Natural killer cell (primary cell): ENCODE data around the gene SUSD1. TPM values are rescaled to one million over a fixed set of nuclear protein-coding genes. Genes with fewer than 3 reads are reported as not detected.

ENCODE experiments used
- ATAC-seq, 3 donors: fragments of 150-1000 bp in 2 of 3; fragments of 200-7000 bp in 1 of 3; cut with Tn5 transposase; 1 replicate in 1 of 3; 2 replicates in 2 of 3; pipeline ENCODE4 v1.10.0; 2021; ENCODE audit warnings: mild to moderate bottlenecking in 2 of 3, moderate library complexity in 2 of 3
- DNase-seq, 2 donors: peaks; one replicate each; pipeline versions ENCODE4 v3.0.0 to v3.0.0-alpha.2; 2013 to 2021; ENCODE audit warnings: mixed read lengths in 1 of 2
- H3K27ac ChIP-seq: one replicate; pipeline ENCODE4 v1.5.1; 2013; ENCODE audit warnings: mild to moderate bottlenecking, low read length
- H3K27me3 ChIP-seq: one replicate; pipeline ENCODE4 v1.6.1; 2013; ENCODE audit warnings: low read length; ENCODE audit not compliant: control insufficient read depth, insufficient read depth
- H3K36me3 ChIP-seq: one replicate; pipeline ENCODE4 v1.6.1; 2013; ENCODE audit warnings: low read length; ENCODE audit not compliant: control insufficient read depth, insufficient read depth
- H3K4me1 ChIP-seq: one replicate; pipeline ENCODE4 v1.6.1; 2013; ENCODE audit warnings: low read length; ENCODE audit not compliant: control insufficient read depth, insufficient read depth
- H3K4me3 ChIP-seq: one replicate; pipeline ENCODE4 v1.5.1; 2013; ENCODE audit warnings: low read length
- H3K9me3 ChIP-seq: one replicate; pipeline ENCODE4 v1.6.1; 2013; ENCODE audit warnings: low read length; ENCODE audit not compliant: control insufficient read depth, insufficient read depth
- H3K27ac Mint-ChIP-seq, 2 donors: one replicate each; pipeline ENCODE4 v1.8.0; 2022; ENCODE audit warnings: mild to moderate bottlenecking in 2 of 2, mixed read lengths in 2 of 2, moderate library complexity in 1 of 2
- H3K27me3 Mint-ChIP-seq, 2 donors: one replicate each; pipeline ENCODE4 v1.8.0; 2022; ENCODE audit warnings: low read depth in 2 of 2, mixed read lengths in 2 of 2
- H3K36me3 Mint-ChIP-seq: one replicate; pipeline ENCODE4 v1.8.0; 2022; ENCODE audit warnings: mixed read lengths
- H3K4me1 Mint-ChIP-seq, 2 donors: one replicate each; pipeline ENCODE4 v1.8.0; 2022; ENCODE audit warnings: mixed read lengths in 2 of 2
- H3K4me3 Mint-ChIP-seq: one replicate; pipeline ENCODE4 v1.8.0; 2022; ENCODE audit warnings: mild to moderate bottlenecking, moderate library complexity, mixed read lengths
- H3K9me3 Mint-ChIP-seq, 2 donors: one replicate each; pipeline ENCODE4 v1.8.0; 2022; ENCODE audit warnings: mixed read lengths in 2 of 2
- WGBS: methylation state at CpG from one replicate; pipeline ENCODE4 v1.1.7; 2013; ENCODE audit warnings: missing lambda C conversion rate; ENCODE audit not compliant: insufficient coverage; 5-methylcytosine and 5-hydroxymethylcytosine counted together
- intact Hi-C: fragments of 100-400 bp; cut with micrococcal nuclease; formaldehyde crosslinking; loops from one replicate; pipeline ENCODE4 v1.14.2; 2022
- total RNA-seq, 4 donors: library from RNA; stranded (reverse); fragments of 120-200 nt in 1 of 4; gene quantifications; one replicate each; pipeline versions ENCODE4 v1.2.3 to v1.2.4, GENCODE V29; 2013 to 2022
- TF ChIP-seq, protein P1 (sequence below): fragments of 200-600 bp; IDR thresholded peaks from one replicate; pipeline ENCODE4 v1.8.0; 2022; ENCODE audit warnings: antibody characterized with exemption

SUSD1 gene
- total RNA-seq, 3 donors from 2014 or later (not counting 1 experiment from before 2014, with no cell fraction given): 74.1 to 97.4 (median 86.9) TPM

DNA sequence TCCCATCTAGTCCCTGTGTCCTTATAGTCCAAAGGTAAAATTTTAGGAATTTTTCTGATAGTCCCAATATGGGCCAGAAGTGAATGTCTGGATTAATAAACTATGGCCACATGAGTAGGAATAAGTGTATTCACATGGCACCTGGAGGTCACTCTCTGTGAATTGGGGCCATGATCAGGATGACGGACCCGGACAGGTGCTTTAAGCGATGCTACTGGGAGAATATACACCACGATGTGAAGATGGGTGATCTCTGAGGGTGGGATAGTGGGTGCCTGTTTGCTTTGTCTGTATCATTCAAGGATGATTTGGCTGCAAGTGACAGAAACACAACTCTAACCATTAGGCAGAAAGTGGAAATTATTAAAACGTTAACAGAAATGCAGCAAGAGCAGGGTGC lies 177.3 kb downstream of the SUSD1 start:
- H3K36me3 Mint-ChIP-seq: no peaks in the 10 kb centered on the region
- no peaks in the 10 kb centered on the region for H3K9me3 ChIP-seq
- no peaks in the 10 kb centered on the region for H3K27me3 ChIP-seq
- WGBS: 96% methylated on average over 5 of the region's 5 CpGs
- H3K4me1 ChIP-seq: peaks cover 4% of the 10 kb centered on the region
- DNase-seq: no peak
- no peak overlapping the region for H3K4me3 ChIP-seq
- H3K4me1 Mint-ChIP-seq: peaks cover 6% of the 10 kb centered on the region in 2 donors
- no peaks in the 10 kb centered on the region for H3K9me3 Mint-ChIP-seq
- H3K27me3 Mint-ChIP-seq: peaks cover 0 to 7% of the 10 kb centered on the region in 2 donors
- no peak overlapping the region for H3K27ac ChIP-seq
- H3K4me3 Mint-ChIP-seq: no peak overlapping the region
- intact Hi-C loops: no loop called here
- TF ChIP-seq, protein P1, sequence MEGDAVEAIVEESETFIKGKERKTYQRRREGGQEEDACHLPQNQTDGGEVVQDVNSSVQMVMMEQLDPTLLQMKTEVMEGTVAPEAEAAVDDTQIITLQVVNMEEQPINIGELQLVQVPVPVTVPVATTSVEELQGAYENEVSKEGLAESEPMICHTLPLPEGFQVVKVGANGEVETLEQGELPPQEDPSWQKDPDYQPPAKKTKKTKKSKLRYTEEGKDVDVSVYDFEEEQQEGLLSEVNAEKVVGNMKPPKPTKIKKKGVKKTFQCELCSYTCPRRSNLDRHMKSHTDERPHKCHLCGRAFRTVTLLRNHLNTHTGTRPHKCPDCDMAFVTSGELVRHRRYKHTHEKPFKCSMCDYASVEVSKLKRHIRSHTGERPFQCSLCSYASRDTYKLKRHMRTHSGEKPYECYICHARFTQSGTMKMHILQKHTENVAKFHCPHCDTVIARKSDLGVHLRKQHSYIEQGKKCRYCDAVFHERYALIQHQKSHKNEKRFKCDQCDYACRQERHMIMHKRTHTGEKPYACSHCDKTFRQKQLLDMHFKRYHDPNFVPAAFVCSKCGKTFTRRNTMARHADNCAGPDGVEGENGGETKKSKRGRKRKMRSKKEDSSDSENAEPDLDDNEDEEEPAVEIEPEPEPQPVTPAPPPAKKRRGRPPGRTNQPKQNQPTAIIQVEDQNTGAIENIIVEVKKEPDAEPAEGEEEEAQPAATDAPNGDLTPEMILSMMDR: no peak
- ATAC-seq: no peak
- no peaks in the 10 kb centered on the region for H3K36me3 ChIP-seq
- H3K27ac Mint-ChIP-seq: no peak overlapping the region

GRCh38 chr9:111994831-111995458 lies 180.2 kb downstream of the SUSD1 start:
- Mint-ChIP-seq H3K36me3 (no peaks in the 10 kb centered on the region), H3K9me3 (no peaks in the 10 kb centered on the region)

DNA sequence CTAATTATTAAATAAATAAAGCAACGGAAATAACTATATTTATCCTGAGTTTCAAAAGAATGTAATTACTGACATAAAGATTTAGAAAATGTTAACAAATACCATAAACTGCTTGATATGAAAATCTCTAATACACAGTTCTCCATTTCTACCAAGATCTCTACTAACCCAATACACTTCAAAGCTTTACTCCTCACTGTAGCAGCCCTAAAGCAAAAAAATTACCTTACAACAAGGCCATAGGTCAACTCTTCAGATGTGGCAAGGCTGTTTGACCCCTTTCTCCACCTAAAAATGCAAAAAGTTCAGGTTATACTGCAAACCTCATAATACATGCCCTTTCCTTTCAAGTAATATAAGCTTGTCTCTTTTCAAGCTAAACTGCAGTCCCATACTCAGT lies 181.8 kb downstream of the SUSD1 start:
- H3K9me3 ChIP-seq: no peaks in the 10 kb centered on the region
- Mint-ChIP-seq H3K27ac (no peak overlapping the region), H3K4me1 (peaks cover 10 to 20% of the 10 kb centered on the region in 2 donors), H3K4me3 (no peak overlapping the region), H3K9me3 (no peaks in the 10 kb centered on the region), H3K36me3 (no peaks in the 10 kb centered on the region), H3K27me3 (peaks cover 0 to 7% of the 10 kb centered on the region in 2 donors)
- TF ChIP-seq, protein P1: no peak
- H3K27ac ChIP-seq: no peak overlapping the region
- WGBS: no CpG with 5 or more reads among the region's 1 CpG
- intact Hi-C loops: no loop called here
- no peaks in the 10 kb centered on the region for H3K27me3 ChIP-seq
- no peak overlapping the region for H3K4me3 ChIP-seq
- DNase-seq (no peak), ATAC-seq (no peak)
- no peaks in the 10 kb centered on the region for H3K36me3 ChIP-seq
- H3K4me1 ChIP-seq: peaks cover 5% of the 10 kb centered on the region

More at GRCh38 chr9:111994831-111995458, 180.2 kb downstream of the SUSD1 start:
- intact Hi-C loops: no loop called here
- no peak for ATAC-seq
- no peak overlapping the region for H3K27ac ChIP-seq
- TF ChIP-seq, protein P1: no peak
- no peak overlapping the region for H3K4me3 ChIP-seq
- Mint-ChIP-seq H3K27ac (no peak overlapping the region), H3K4me1 (peaks cover 10 to 17% of the 10 kb centered on the region in 2 donors), H3K27me3 (peaks cover 0 to 7% of the 10 kb centered on the region in 2 donors), H3K4me3 (no peak overlapping the region)
- no peaks in the 10 kb centered on the region for H3K9me3 ChIP-seq
- H3K4me1 ChIP-seq: no peaks in the 10 kb centered on the region
- DNase-seq: no peak
- no peaks in the 10 kb centered on the region for H3K27me3 ChIP-seq
- WGBS: 85% methylated on average over 10 of the region's 10 CpGs
- no peaks in the 10 kb centered on the region for H3K36me3 ChIP-seq

DNA sequence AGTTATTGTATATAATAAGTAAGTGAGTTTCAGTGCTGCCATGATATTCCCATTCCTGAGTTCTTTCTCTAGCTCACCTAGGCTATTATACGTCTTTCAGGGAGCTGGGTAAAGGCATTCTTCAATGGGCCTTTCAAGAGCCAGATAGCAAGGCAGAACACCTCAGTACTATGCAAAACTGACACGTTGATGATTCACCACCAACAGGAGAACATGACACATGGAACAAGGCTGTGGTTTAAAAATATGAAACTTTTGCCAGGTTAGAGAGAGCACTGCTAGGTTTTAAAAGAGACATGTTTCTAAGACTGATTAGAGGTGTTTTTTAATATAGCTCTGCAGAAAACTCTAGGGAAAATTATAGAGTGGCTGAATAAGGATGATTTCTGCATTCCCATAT lies 182.6 kb downstream of the SUSD1 start:
- Mint-ChIP-seq H3K9me3 (no peaks in the 10 kb centered on the region), H3K4me3 (no peak overlapping the region), H3K27me3 (peaks cover 0 to 7% of the 10 kb centered on the region in 2 donors), H3K36me3 (no peaks in the 10 kb centered on the region), H3K27ac (no peak overlapping the region), H3K4me1 (peaks cover 10 to 25% of the 10 kb centered on the region in 2 donors)
- TF ChIP-seq, protein P1: no peak
- DNase-seq: no peak
- Histone ChIP-seq H3K9me3 (no peaks in the 10 kb centered on the region), H3K4me1 (peaks cover 13% of the 10 kb centered on the region), H3K4me3 (no peak overlapping the region), H3K27me3 (no peaks in the 10 kb centered on the region), H3K27ac (no peak overlapping the region), H3K36me3 (no peaks in the 10 kb centered on the region)
- intact Hi-C loops: no loop called here
- WGBS: 41% methylated on average over 2 of the region's 2 CpGs
- ATAC-seq: peak in 2 of 3 donors; percentile 46 to 77
